GM10266 (cell line): ENCODE data around the gene DUSP16.

Experiments
- DNase-seq: peaks from one replicate; pipeline ENCODE4 v3.0.0; 2012; ENCODE audit errors: extremely low spot score
- CTCF ChIP-seq: IDR thresholded peaks from 2 replicates; pipeline ENCODE4 v1.5.1; 2012; ENCODE audit warnings: mild to moderate bottlenecking, low read depth; ENCODE audit not compliant: control insufficient read depth, insufficient read depth; ENCODE audit errors: missing control alignments

The DUSP16 gene

DNA sequence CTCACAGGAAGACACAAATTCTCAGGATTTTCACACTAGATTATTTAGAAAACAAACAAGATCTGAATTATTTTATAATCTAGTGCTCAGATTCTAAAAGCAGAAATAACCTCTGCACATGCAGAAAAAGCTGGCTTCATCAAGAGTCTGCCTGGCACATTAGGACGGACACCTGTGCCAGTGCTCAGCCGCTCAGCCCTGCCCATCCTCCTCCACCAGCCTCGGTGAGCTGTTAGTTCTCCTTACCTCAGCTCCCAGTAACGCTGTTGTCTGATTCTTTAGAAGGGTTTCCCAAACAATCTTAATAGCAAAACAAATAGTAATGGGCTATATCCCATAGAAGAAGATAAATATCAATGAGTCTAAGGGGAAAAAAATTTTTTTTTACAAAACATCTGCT lies 27.7 kb downstream of the DUSP16 start:
- no peak for TF ChIP-seq CTCF
- no peak for DNase-seq

- DNase-seq, result no peak
- TF ChIP-seq CTCF, result no peak
These were observed 28.3 kb downstream of the DUSP16 start for GRCh38 chr12:12534166-12534866.

- no peak for TF ChIP-seq CTCF
- no peak for DNase-seq
These were observed 29.3 kb downstream of the DUSP16 start for GRCh38 chr12:12533238-12533829.

- TF ChIP-seq CTCF, result no peak
- no peak for DNase-seq
These were observed 31.5 kb downstream of the DUSP16 start for GRCh38 chr12:12531194-12531593.

DNA sequence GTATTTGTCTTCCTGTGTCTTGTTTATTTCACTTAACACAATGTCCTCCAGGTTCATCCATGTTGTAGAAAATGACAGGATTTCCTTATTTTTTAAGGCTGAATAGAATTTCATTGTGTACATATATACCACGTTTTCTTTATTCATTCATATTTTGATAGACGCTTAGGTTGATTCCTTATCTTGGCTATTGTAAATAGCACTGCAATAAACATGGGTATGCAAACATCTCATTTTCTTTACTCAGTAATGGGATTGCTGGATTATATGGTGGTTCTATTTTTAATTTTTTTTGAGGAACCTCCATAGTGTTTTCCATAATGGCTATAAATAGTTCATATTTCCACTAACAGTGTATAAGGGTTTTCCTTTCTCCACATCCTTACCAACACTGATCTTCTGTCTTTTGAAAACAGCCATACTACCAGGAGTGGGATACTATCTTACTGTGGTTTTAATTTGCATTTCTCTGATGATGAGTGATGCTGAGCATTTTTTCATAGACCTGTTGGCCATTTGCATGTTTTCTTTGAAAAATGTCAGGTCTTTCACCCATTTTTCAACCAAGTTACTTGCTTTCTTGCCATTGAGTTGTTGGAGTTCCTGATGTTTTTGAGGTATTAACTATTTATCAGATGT lies 32.8 kb downstream of the DUSP16 start:
- no peak for TF ChIP-seq CTCF
- no peak for DNase-seq

GRCh38 chr12:12528361-12529270 lies 34.0 kb downstream of the DUSP16 start:
- TF ChIP-seq CTCF, result no peak
- no peak for DNase-seq
